HepG2 (cell line): Measurements from ENCODE around the gene ILDR1. TPM values are rescaled to one million over a fixed set of nuclear protein-coding genes. Genes with fewer than 3 reads are reported as not detected.

Experiments used
- ATAC-seq: fragments of 200-7000 bp; cut with Tn5 transposase; 3 replicates; pipeline ENCODE4 v1.9.1; 2020; ENCODE audit warnings: mild to moderate bottlenecking, moderate library complexity
- BruUV-seq: library from RNA; stranded (reverse); fragments of 400-500 nt; replicated peaks from 2 replicates; lab custom pipeline; 2021; lab: Mats Ljungman, UMichigan
- CTCF ChIA-PET: fragments of 300-600 bp; formaldehyde crosslinking; extraction: SDS; loops from one replicate; lab custom pipeline; 2021; ENCODE audit warnings: low total read pairs, inconsistent platforms, low intra/inter-chr PET ratio; lab: Yijun Ruan, JAX
- POLR2A ChIA-PET: fragments of 350-600 bp; sonication (Branson Sonifier 250); formaldehyde crosslinking; loops from one replicate; lab custom pipeline; 2020; ENCODE audit warnings: antibody characterized with exemption, inconsistent platforms; lab: Yijun Ruan, JAX
- DNase-seq: peaks from one replicate; pipeline ENCODE4 v3.0.0-alpha.2; 2015; ENCODE audit warnings: low spot score
- FAIRE-seq: peaks from 3 replicates; lab custom pipeline; 2011; peaks lifted over from hg19 to GRCh38; lab: Jason Lieb, UNC
- H2AFZ ChIP-seq: one replicate; pipeline ENCODE4 v1.6.1; 2011; ENCODE audit warnings: low read length, inconsistent platforms
- H3K27ac ChIP-seq: fragments of 300-600 bp; 3 replicates; pipeline ENCODE4 v1.8.0; 2011; ENCODE audit warnings: mixed run types, mild to moderate bottlenecking, mixed read lengths, low read length, inconsistent platforms; ENCODE audit not compliant: insufficient read depth; ENCODE audit errors: extremely low read length
- H3K27me3 ChIP-seq, 2 experiments: fragments of 200-600 bp in 1 of 2; 2 replicates in 1 of 2; 3 replicates in 1 of 2; pipeline versions ENCODE4 v1.6.0 to v1.8.0; 2011; ENCODE audit warnings: low read length in 2 of 2, mild to moderate bottlenecking in 2 of 2, moderate library complexity in 2 of 2, inconsistent platforms in 1 of 2; ENCODE audit not compliant: insufficient read depth in 2 of 2, control insufficient read depth in 1 of 2
- H3K36me3 ChIP-seq, 2 experiments: fragments of 200-600 bp in 1 of 2; replicated peaks in 1 of 2; 2 replicates in 1 of 2; 3 replicates in 1 of 2; pipeline versions ENCODE4 v1.5.1 to v1.8.0; 2011; ENCODE audit warnings: low read length in 2 of 2, inconsistent platforms in 1 of 2; ENCODE audit not compliant: insufficient read depth in 2 of 2, control insufficient read depth in 1 of 2
- H3K4me1 ChIP-seq: 2 replicates; pipeline ENCODE4 v1.5.1; 2012; ENCODE audit warnings: low read length, inconsistent platforms; ENCODE audit not compliant: insufficient read depth
- H3K4me2 ChIP-seq: 2 replicates; pipeline ENCODE4 v1.6.0; 2011; ENCODE audit warnings: low read depth, low read length, inconsistent platforms
- H3K4me3 ChIP-seq, 3 experiments: fragments of 200-600 bp in 1 of 3; sonication (generic), shearing (Covaris generic) in 1 of 3; replicated peaks in 1 of 3; 2 replicates each; pipeline ENCODE4 v1.5.1; 2011 to 2016; ENCODE audit warnings: low read length in 3 of 3, inconsistent platforms in 2 of 3, low read depth in 2 of 3, mild to moderate bottlenecking in 2 of 3, control low read depth in 1 of 3, mixed read lengths in 1 of 3; ENCODE audit not compliant: insufficient read depth in 1 of 3
- H3K79me2 ChIP-seq: one replicate; pipeline ENCODE4 v1.6.1; 2011; ENCODE audit warnings: low read length, inconsistent platforms; ENCODE audit not compliant: insufficient read depth
- H3K9ac ChIP-seq: 2 replicates; pipeline ENCODE4 v1.6.0; 2011; ENCODE audit warnings: mild to moderate bottlenecking, low read depth, low read length, inconsistent platforms; ENCODE audit not compliant: insufficient read depth
- H3K9me3 ChIP-seq: 2 replicates; pipeline ENCODE4 v1.5.1; 2012; ENCODE audit warnings: mild to moderate bottlenecking, low read length
- H4K20me1 ChIP-seq: 2 replicates; pipeline ENCODE4 v1.6.0; 2011; ENCODE audit warnings: inconsistent platforms, mild to moderate bottlenecking, low read length, moderate library complexity; ENCODE audit not compliant: insufficient read depth
- ESRRA ChIP-seq: sonication (generic); formaldehyde crosslinking; IDR thresholded peaks from 2 replicates; pipeline ENCODE4 v1.5.1; 2020; ENCODE audit warnings: mild to moderate bottlenecking, low read depth, missing genetic modification reagents
- FOXK2 ChIP-seq: fragments of 450-650 bp; IDR thresholded peaks from 2 replicates; pipeline ENCODE4 v1.6.1; 2016
- HMGXB3 ChIP-seq: sonication (generic); formaldehyde crosslinking; IDR thresholded peaks from 2 replicates; pipeline ENCODE4 v1.4.0; 2020; ENCODE audit warnings: missing genetic modification reagents, borderline replicate concordance
- KDM5B ChIP-seq: sonication (generic); formaldehyde crosslinking; IDR thresholded peaks from 2 replicates; pipeline ENCODE4 v1.4.0; 2020; ENCODE audit warnings: missing genetic modification reagents, mild to moderate bottlenecking, borderline replicate concordance
- MAFF ChIP-seq: IDR thresholded peaks from 2 replicates; pipeline ENCODE4 v1.6.1; 2011; ENCODE audit warnings: low read depth, low read length, improper control_type of control experiment
- MBD4 ChIP-seq: IDR thresholded peaks from 2 replicates; pipeline ENCODE4 v1.6.1; 2012; ENCODE audit warnings: low read length, inconsistent platforms, borderline replicate concordance
- MLXIP ChIP-seq: sonication (generic); formaldehyde crosslinking; IDR thresholded peaks from 2 replicates; pipeline ENCODE4 v1.9.0; 2021; ENCODE audit warnings: missing genetic modification reagents, borderline replicate concordance
- NCOA2 ChIP-seq: sonication (generic); formaldehyde crosslinking; IDR thresholded peaks from 2 replicates; pipeline ENCODE4 v1.8.0; 2022; ENCODE audit warnings: inconsistent platforms
- PCBP1 ChIP-seq: fragments of 200-400 bp; formaldehyde crosslinking; IDR thresholded peaks from 2 replicates; pipeline ENCODE4 v1.6.1; 2017; ENCODE audit warnings: mild to moderate bottlenecking, low read depth, low read length, borderline replicate concordance
- RFX3 ChIP-seq: IDR thresholded peaks from 2 replicates; pipeline ENCODE4 v1.6.1; 2016; ENCODE audit warnings: missing biosample characterization, missing genetic modification reagents
- RXRB ChIP-seq: IDR thresholded peaks from 2 replicates; pipeline ENCODE4 v1.6.1; 2016; ENCODE audit warnings: borderline replicate concordance, missing genetic modification reagents, missing compliant biosample characterization
- ZNF383 ChIP-seq: sonication (generic); formaldehyde crosslinking; IDR thresholded peaks from 2 replicates; pipeline ENCODE4 v1.4.0; 2020; ENCODE audit warnings: missing genetic modification reagents, mild to moderate bottlenecking, borderline replicate concordance
- ZNF619 ChIP-seq: sonication (generic); formaldehyde crosslinking; IDR thresholded peaks from 2 replicates; pipeline ENCODE4 v1.4.0; 2020; ENCODE audit warnings: mild to moderate bottlenecking, missing genetic modification reagents
- WGBS: methylation state at CpG from one replicate; pipeline ENCODE4 v1.1.6; 2017; ENCODE audit warnings: low lambda C conversion rate; 5-methylcytosine and 5-hydroxymethylcytosine counted together
- in situ Hi-C: cut with HindIII; loops from 2 replicates; pipeline ENCODE4 v1.10.0; 2017; ENCODE audit warnings: low pct_unique_long_range_greater_than_20kb; ENCODE audit not compliant: extremely low pct_ligation_motif_present
- intact Hi-C: fragments of 100-400 bp; cut with micrococcal nuclease; formaldehyde crosslinking; loops from one replicate; pipeline ENCODE4 v1.10.0; 2022; ENCODE audit not compliant: unreplicated experiment
- polyA plus RNA-seq, 8 experiments: library from polyadenylated mRNA; depleted of rRNA in 3 of 8; stranded (reverse) in 7 of 8; unstranded in 1 of 8; fragments of >200 nt; fragmentation: Illumina TruSeq in 4 of 8; extraction: Trizol in 4 of 8; gene quantifications; 2 replicates each; pipeline versions ENCODE4 v1.2.1 to v1.2.3, GENCODE V29; 2011 to 2016; ENCODE audit warnings: low read depth in 4 of 8, missing spikeins in 1 of 8, mixed read lengths in 1 of 8; ENCODE audit not compliant: insufficient read depth in 1 of 8
- total RNA-seq, 5 experiments: library from RNA; depleted of rRNA; stranded (reverse); fragments of >200 nt; fragmentation: Illumina TruSeq; extraction: Trizol; gene quantifications; 2 replicates each; pipeline ENCODE4 v1.2.3, GENCODE V29; 2016; ENCODE audit warnings: low read depth in 1 of 5

ILDR1 gene
- total and polyA plus RNA-seq, 2 of the 13 experiments (the other 11 are each of a cell fraction or from before 2014, with no cell fraction given), result not detected

- in situ Hi-C loops (no loop called here), intact Hi-C loops (no loop called here)
- no peaks in the 10 kb centered on the region for H3K9me3 ChIP-seq
- ATAC-seq (no peak), DNase-seq (no peak), FAIRE-seq (no peak)
- H3K36me3 ChIP-seq, result no peaks in the 10 kb centered on the region
- no TSS peak for BruUV-seq
- peaks cover 0 to 5% of the 10 kb centered on the region in 2 experiments; a peak in 1 of 5 replicates for H3K27me3 ChIP-seq
- ChIA-PET POLR2A (no interaction called here), CTCF (no interaction called here)
- no peak overlapping the region for H2AFZ ChIP-seq
- TF ChIP-seq RXRB (no peak), MAFF (no peak), NCOA2 (CRISPR knock-in tag) (no peak), ESRRA (no peak), PCBP1 (no peak)
- no peak overlapping the region for H3K4me2 ChIP-seq
- H3K9ac ChIP-seq, result no peak overlapping the region
- H3K4me1 ChIP-seq, result no peaks in the 10 kb centered on the region
- no peak overlapping the region for H3K4me3 ChIP-seq
- H3K27ac ChIP-seq, result no peak overlapping the region
- H4K20me1 ChIP-seq, result no peaks in the 10 kb centered on the region
- WGBS, result 70% methylated on average over 13 of the region's 13 CpGs
- no peaks in the 10 kb centered on the region for H3K79me2 ChIP-seq
Measured at GRCh38 chr3:122004991-122005565, 17.0 kb downstream of the ILDR1 start.

GRCh38 chr3:122004107-122004506, 17.9 kb downstream of the ILDR1 start:
- H3K4me3 ChIP-seq, result no peak overlapping the region
- H3K27me3 ChIP-seq, result no peaks in the 10 kb centered on the region; a peak in 1 of 5 replicates
- no peaks in the 10 kb centered on the region for H3K9me3 ChIP-seq
- no peaks in the 10 kb centered on the region for H3K4me1 ChIP-seq
- BruUV-seq, result no TSS peak
- ATAC-seq (no peak), DNase-seq (no peak), FAIRE-seq (no peak)
- H3K36me3 ChIP-seq, result no peaks in the 10 kb centered on the region
- in situ Hi-C loops, result no loop called here
- H2AFZ ChIP-seq, result no peak overlapping the region
- no peaks in the 10 kb centered on the region for H4K20me1 ChIP-seq
- ChIA-PET CTCF (no interaction called here), POLR2A (no interaction called here)
- WGBS, result 40% methylated on average over 2 of the region's 2 CpGs
- no peak overlapping the region for H3K27ac ChIP-seq
- no peak overlapping the region for H3K9ac ChIP-seq
- no peak overlapping the region for H3K4me2 ChIP-seq
- intact Hi-C loops, result no loop called here
- H3K79me2 ChIP-seq, result no peaks in the 10 kb centered on the region
- TF ChIP-seq MLXIP, result no peak
- TF ChIP-seq ZNF383 (CRISPR knock-in tag), result no peak
- TF ChIP-seq HMGXB3 (CRISPR knock-in tag), result no peak
- no peak for TF ChIP-seq KDM5B
- no peak for TF ChIP-seq ZNF619 (CRISPR knock-in tag)
- TF ChIP-seq FOXK2, result no peak
- TF ChIP-seq MBD4, result no peak
- no peak for TF ChIP-seq RFX3 (CRISPR knock-in tag)
